ENCODE results near the gene KIF13A. TPM values are rescaled to one million over a fixed set of nuclear protein-coding genes. Genes with fewer than 3 reads are reported as not detected.

Gene KIF13A
- total and polyA plus RNA-seq, 9 of the 15 experiments (the other 6 are each of a cell fraction or from before 2014, with no cell fraction given), result 3.6 to 44.3 (median 29.7) TPM

DNA sequence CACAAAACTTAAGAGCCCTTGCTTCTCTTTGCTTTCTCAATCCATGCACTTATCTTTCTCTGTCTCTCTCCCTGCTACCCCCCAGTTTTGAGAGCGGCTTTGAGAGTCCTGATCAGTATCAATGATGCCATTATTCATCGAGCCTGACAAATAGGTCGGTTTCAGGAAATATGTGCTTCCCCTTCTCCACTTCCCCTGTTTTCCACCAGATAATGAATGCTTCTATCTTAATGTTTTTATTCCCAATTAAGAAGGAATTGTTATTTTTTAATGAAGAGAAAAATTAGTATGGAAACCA, 117.7 kb downstream of the KIF13A start (continued):
- TF ChIP-seq, protein P1, sequence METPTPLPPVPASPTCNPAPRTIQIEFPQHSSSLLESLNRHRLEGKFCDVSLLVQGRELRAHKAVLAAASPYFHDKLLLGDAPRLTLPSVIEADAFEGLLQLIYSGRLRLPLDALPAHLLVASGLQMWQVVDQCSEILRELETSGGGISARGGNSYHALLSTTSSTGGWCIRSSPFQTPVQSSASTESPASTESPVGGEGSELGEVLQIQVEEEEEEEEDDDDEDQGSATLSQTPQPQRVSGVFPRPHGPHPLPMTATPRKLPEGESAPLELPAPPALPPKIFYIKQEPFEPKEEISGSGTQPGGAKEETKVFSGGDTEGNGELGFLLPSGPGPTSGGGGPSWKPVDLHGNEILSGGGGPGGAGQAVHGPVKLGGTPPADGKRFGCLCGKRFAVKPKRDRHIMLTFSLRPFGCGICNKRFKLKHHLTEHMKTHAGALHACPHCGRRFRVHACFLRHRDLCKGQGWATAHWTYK (CRISPR knock-in tag; IDR thresholded peaks at IDR 0.05), result no peak
- TF ChIP-seq ESRRB (CRISPR knock-in tag; IDR thresholded peaks at IDR 0.05; ENCODE audit: borderline replicate concordance) (no peak), HDGF (IDR thresholded peaks at IDR 0.05) (no peak), ZNF431 (CRISPR knock-in tag; IDR thresholded peaks at IDR 0.05) (no peak), ZNF217 (CRISPR knock-in tag; IDR thresholded peaks at IDR 0.05) (no peak), GATA2 (CRISPR knock-in tag; IDR thresholded peaks at IDR 0.05) (0 out of 2 replicates have a peak, but pooled peaks have one; percentile 22), TAF1 (IDR thresholded peaks at IDR 0.05; ENCODE audit: control insufficient read depth, extremely low read depth, insufficient read depth, low read length, severe bottlenecking) (no peak), WHSC1 (IDR thresholded peaks at IDR 0.05; ENCODE audit: low read length) (no peak), CXXC5 (CRISPR knock-in tag; IDR thresholded peaks at IDR 0.05) (peak; percentile 43; the same call in 1 of the 2 replicates), NR3C1 (CRISPR knock-in tag; IDR thresholded peaks at IDR 0.05) (no peak), POU5F1 (IDR thresholded peaks at IDR 0.05; ENCODE audit: borderline replicate concordance, low read depth, low read length, partially characterized antibody) (no peak), MEF2D (tag; conservative IDR thresholded peaks at IDR 0.05; ENCODE audit: low read depth) (no peak), ZNF146 (CRISPR knock-in tag; IDR thresholded peaks at IDR 0.05; ENCODE audit: unreplicated experiment) (no peak), ZNF133 (CRISPR knock-in tag; IDR thresholded peaks at IDR 0.05) (no peak), SRSF7 (optimal IDR thresholded peaks at IDR 0.05; ENCODE audit: low read depth, low read length) (no peak), TOE1 (IDR thresholded peaks at IDR 0.05; ENCODE audit: borderline replicate concordance) (no peak), TOE1 (CRISPR knock-in tag; IDR thresholded peaks at IDR 0.05; ENCODE audit: borderline replicate concordance, low read depth) (no peak), CHD4 (IDR thresholded peaks at IDR 0.05; ENCODE audit: insufficient read depth, insufficient replicate concordance, low read depth, low read length, poor library complexity, severe bottlenecking) (no peak), MCM3 (IDR thresholded peaks at IDR 0.05) (no peak), CBFB (CRISPR knock-in tag; IDR thresholded peaks at IDR 0.05) (no peak)
- TF ChIP-seq, protein P2, sequence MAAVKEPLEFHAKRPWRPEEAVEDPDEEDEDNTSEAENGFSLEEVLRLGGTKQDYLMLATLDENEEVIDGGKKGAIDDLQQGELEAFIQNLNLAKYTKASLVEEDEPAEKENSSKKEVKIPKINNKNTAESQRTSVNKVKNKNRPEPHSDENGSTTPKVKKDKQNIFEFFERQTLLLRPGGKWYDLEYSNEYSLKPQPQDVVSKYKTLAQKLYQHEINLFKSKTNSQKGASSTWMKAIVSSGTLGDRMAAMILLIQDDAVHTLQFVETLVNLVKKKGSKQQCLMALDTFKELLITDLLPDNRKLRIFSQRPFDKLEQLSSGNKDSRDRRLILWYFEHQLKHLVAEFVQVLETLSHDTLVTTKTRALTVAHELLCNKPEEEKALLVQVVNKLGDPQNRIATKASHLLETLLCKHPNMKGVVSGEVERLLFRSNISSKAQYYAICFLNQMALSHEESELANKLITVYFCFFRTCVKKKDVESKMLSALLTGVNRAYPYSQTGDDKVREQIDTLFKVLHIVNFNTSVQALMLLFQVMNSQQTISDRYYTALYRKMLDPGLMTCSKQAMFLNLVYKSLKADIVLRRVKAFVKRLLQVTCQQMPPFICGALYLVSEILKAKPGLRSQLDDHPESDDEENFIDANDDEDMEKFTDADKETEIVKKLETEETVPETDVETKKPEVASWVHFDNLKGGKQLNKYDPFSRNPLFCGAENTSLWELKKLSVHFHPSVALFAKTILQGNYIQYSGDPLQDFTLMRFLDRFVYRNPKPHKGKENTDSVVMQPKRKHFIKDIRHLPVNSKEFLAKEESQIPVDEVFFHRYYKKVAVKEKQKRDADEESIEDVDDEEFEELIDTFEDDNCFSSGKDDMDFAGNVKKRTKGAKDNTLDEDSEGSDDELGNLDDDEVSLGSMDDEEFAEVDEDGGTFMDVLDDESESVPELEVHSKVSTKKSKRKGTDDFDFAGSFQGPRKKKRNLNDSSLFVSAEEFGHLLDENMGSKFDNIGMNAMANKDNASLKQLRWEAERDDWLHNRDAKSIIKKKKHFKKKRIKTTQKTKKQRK (IDR thresholded peaks at IDR 0.05; ENCODE audit: borderline replicate concordance, low read depth, low read length), result no peak
- TF ChIP-seq, protein P3, sequence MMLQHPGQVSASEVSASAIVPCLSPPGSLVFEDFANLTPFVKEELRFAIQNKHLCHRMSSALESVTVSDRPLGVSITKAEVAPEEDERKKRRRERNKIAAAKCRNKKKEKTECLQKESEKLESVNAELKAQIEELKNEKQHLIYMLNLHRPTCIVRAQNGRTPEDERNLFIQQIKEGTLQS (IDR thresholded peaks at IDR 0.05), result no peak
- TF ChIP-seq, protein P3 (CRISPR knock-in tag; conservative IDR thresholded peaks at IDR 0.05), result no peak
- TF ChIP-seq, protein P4, sequence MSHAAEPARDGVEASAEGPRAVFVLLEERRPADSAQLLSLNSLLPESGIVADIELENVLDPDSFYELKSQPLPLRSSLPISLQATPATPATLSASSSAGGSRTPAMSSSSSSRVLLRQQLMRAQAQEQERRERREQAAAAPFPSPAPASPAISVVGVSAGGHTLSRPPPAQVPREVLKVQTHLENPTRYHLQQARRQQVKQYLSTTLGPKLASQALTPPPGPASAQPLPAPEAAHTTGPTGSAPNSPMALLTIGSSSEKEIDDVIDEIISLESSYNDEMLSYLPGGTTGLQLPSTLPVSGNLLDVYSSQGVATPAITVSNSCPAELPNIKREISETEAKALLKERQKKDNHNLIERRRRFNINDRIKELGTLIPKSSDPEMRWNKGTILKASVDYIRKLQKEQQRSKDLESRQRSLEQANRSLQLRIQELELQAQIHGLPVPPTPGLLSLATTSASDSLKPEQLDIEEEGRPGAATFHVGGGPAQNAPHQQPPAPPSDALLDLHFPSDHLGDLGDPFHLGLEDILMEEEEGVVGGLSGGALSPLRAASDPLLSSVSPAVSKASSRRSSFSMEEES (CRISPR knock-in tag; IDR thresholded peaks at IDR 0.05), result no peak
